GM18517 (cell line): Measurements from ENCODE around the gene CFHR1.

Source experiments
- ATAC-seq: cut with Tn5 transposase; IDR thresholded peaks from one replicate; pipeline ENCODE4 v1.9.1; 2021; ENCODE audit warnings: mild to moderate bottlenecking, moderate library complexity; ENCODE audit not compliant: unreplicated experiment

CFHR1 gene

GRCh38 chr1:196875935-196876334 is 56.4 kb downstream of the CFHR1 start:
- no peak for ATAC-seq

DNA sequence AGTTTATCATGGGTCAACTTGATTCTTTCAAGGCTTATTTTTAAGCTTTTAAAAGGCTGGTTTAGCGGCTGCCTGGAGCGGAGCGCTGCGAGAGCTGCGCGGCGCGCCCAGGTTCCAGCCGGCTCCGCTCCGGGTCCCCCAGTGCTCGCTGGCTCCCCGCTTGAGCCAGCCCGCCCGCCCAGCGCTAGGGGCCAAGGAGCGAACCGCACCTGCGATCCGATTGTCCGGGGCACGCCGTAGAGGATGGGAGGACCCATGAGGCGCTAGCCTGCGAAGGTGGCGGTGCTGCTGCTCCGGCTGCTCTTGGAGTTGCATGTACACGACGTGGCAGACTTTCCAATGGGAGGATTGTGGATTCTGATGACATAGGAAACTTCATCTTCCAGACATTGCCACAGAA is 58.4 kb downstream of the CFHR1 start:
- ATAC-seq, result no peak
